H9 (cell line): ENCODE results near the gene SIM1. TPM values are rescaled to one million over a fixed set of nuclear protein-coding genes. Genes with fewer than 3 reads are reported as not detected.

Experiments used
- DNase-seq: peaks from one replicate; pipeline ENCODE4 v3.0.0-alpha.2; 2017
- H2AFZ ChIP-seq: one replicate; pipeline ENCODE4 v1.6.1; 2013; ENCODE audit warnings: mild to moderate bottlenecking, low read length, control low read depth, moderate library complexity
- H2AK5ac ChIP-seq: 2 replicates; pipeline ENCODE4 v1.6.1; 2013; ENCODE audit warnings: low read length, control low read depth, mixed read lengths; ENCODE audit not compliant: insufficient read length
- H2BK120ac ChIP-seq: one replicate; pipeline ENCODE4 v1.6.1; 2013; ENCODE audit warnings: low read depth, mild to moderate bottlenecking, low read length, control low read depth, inconsistent platforms; ENCODE audit not compliant: poor library complexity, severe bottlenecking
- H2BK12ac ChIP-seq: 2 replicates; pipeline ENCODE4 v1.6.1; 2013; ENCODE audit warnings: low read length, control low read depth, mixed read lengths, low read depth; ENCODE audit not compliant: insufficient read length
- H2BK15ac ChIP-seq: 2 replicates; pipeline ENCODE4 v1.6.1; 2013; ENCODE audit warnings: low read depth, low read length, control low read depth
- H2BK20ac ChIP-seq: one replicate; pipeline ENCODE4 v1.6.1; 2013; ENCODE audit warnings: low read depth, mild to moderate bottlenecking, low read length, control low read depth, inconsistent platforms; ENCODE audit not compliant: poor library complexity, severe bottlenecking
- H2BK5ac ChIP-seq: 2 replicates; pipeline ENCODE4 v1.6.1; 2013; ENCODE audit warnings: low read length, control low read depth, mixed read lengths; ENCODE audit not compliant: insufficient read length
- H3K14ac ChIP-seq: 2 replicates; pipeline ENCODE4 v1.6.1; 2013; ENCODE audit warnings: low read length, control low read depth; ENCODE audit not compliant: insufficient read depth
- H3K18ac ChIP-seq: 2 replicates; pipeline ENCODE4 v1.6.1; 2013; ENCODE audit warnings: low read depth, mild to moderate bottlenecking, mixed read lengths, low read length, control low read depth; ENCODE audit not compliant: insufficient read length
- H3K23ac ChIP-seq: 2 replicates; pipeline ENCODE4 v1.6.1; 2013; ENCODE audit warnings: low read length, control low read depth, mixed read lengths, low read depth; ENCODE audit not compliant: insufficient read length
- H3K23me2 ChIP-seq: 2 replicates; pipeline ENCODE4 v1.6.1; 2013; ENCODE audit warnings: low read depth, mild to moderate bottlenecking, mixed read lengths, low read length, control low read depth; ENCODE audit not compliant: insufficient read length, poor library complexity, severe bottlenecking
- H3K27ac ChIP-seq: 2 replicates; pipeline ENCODE4 v1.5.1; 2013; ENCODE audit warnings: low read length, control low read depth, mixed read lengths, low read depth; ENCODE audit not compliant: insufficient read length
- H3K27me3 ChIP-seq: 2 replicates; pipeline ENCODE4 v1.6.1; 2013; ENCODE audit warnings: low read length, control low read depth, inconsistent platforms; ENCODE audit not compliant: insufficient read depth
- H3K4ac ChIP-seq: 2 replicates; pipeline ENCODE4 v1.6.1; 2013; ENCODE audit warnings: low read depth, mild to moderate bottlenecking, control low read depth, inconsistent platforms, low read length, moderate library complexity
- H3K4me1 ChIP-seq: 2 replicates; pipeline ENCODE4 v1.6.1; 2013; ENCODE audit warnings: low read length, control low read depth, inconsistent platforms; ENCODE audit not compliant: insufficient read depth
- H3K4me2 ChIP-seq: 2 replicates; pipeline ENCODE4 v1.6.1; 2013; ENCODE audit warnings: low read length, control low read depth, mixed read lengths; ENCODE audit not compliant: insufficient read length, insufficient read depth
- H3K56ac ChIP-seq: 2 replicates; pipeline ENCODE4 v1.6.1; 2013; ENCODE audit warnings: low read depth, mild to moderate bottlenecking, mixed read lengths, low read length, control low read depth; ENCODE audit not compliant: insufficient read length
- H3K79me1 ChIP-seq: 2 replicates; pipeline ENCODE4 v1.6.1; 2013; ENCODE audit warnings: low read depth, mild to moderate bottlenecking, moderate library complexity, low read length, control low read depth, inconsistent platforms; ENCODE audit not compliant: insufficient read depth, poor library complexity, severe bottlenecking
- H3K79me2 ChIP-seq: 2 replicates; pipeline ENCODE4 v1.6.1; 2013; ENCODE audit warnings: low read length, control low read depth, inconsistent platforms; ENCODE audit not compliant: insufficient read depth
- H3K9ac ChIP-seq: 2 replicates; pipeline ENCODE4 v1.6.1; 2013; ENCODE audit warnings: low read length, control low read depth, mixed read lengths; ENCODE audit not compliant: insufficient read length; ENCODE audit errors: extremely low read depth
- H3K9me3 ChIP-seq: one replicate; pipeline ENCODE4 v1.6.1; 2013; ENCODE audit warnings: low read depth, low read length, inconsistent platforms; ENCODE audit not compliant: control insufficient read depth
- H3T11ph ChIP-seq: one replicate; pipeline ENCODE4 v1.6.1; 2013; ENCODE audit warnings: mild to moderate bottlenecking, low read length, control low read depth, inconsistent platforms
- H4K20me1 ChIP-seq: one replicate; pipeline ENCODE4 v1.6.1; 2013; ENCODE audit not compliant: control insufficient read depth, insufficient read length, insufficient read depth
- H4K5ac ChIP-seq: 2 replicates; pipeline ENCODE4 v1.6.1; 2013; ENCODE audit warnings: low read depth, mild to moderate bottlenecking, mixed read lengths, low read length, control low read depth; ENCODE audit not compliant: insufficient read length
- H4K8ac ChIP-seq: replicated peaks from 2 replicates; pipeline ENCODE4 v1.6.1; 2013; ENCODE audit warnings: low read length, control low read depth, mixed read lengths, low read depth; ENCODE audit not compliant: insufficient read length
- H4K91ac ChIP-seq: 2 replicates; pipeline ENCODE4 v1.6.1; 2013; ENCODE audit warnings: low read depth, mild to moderate bottlenecking, moderate library complexity, mixed read lengths, low read length, control low read depth; ENCODE audit not compliant: insufficient read length
- H3K27ac Mint-ChIP-seq, 3 experiments: 2 replicates in 2 of 3; 3 replicates in 1 of 3; pipeline ENCODE4 v1.8.0; 2020 to 2021; ENCODE audit warnings: mixed read lengths in 3 of 3, mild to moderate bottlenecking in 1 of 3, moderate library complexity in 1 of 3
- H3K27me3 Mint-ChIP-seq: 2 replicates; pipeline ENCODE4 v1.8.0; 2021; ENCODE audit warnings: low read depth, mild to moderate bottlenecking, moderate library complexity, mixed read lengths
- H3K36me3 Mint-ChIP-seq, 3 experiments: 2 replicates in 2 of 3; 3 replicates in 1 of 3; pipeline ENCODE4 v1.8.0; 2020 to 2021; ENCODE audit warnings: low read depth in 3 of 3, mixed read lengths in 3 of 3; ENCODE audit not compliant: insufficient read depth in 1 of 3
- H3K4me1 Mint-ChIP-seq, 2 experiments: 2 replicates each; pipeline ENCODE4 v1.8.0; 2020; ENCODE audit warnings: mixed read lengths in 2 of 2
- H3K4me3 Mint-ChIP-seq, 2 experiments: 2 replicates in 1 of 2; 3 replicates in 1 of 2; pipeline ENCODE4 v1.8.0; 2020 to 2021; ENCODE audit warnings: mild to moderate bottlenecking in 2 of 2, mixed read lengths in 2 of 2, moderate library complexity in 1 of 2
- H3K9me3 Mint-ChIP-seq, 2 experiments: 2 replicates in 1 of 2; 3 replicates in 1 of 2; pipeline ENCODE4 v1.8.0; 2020; ENCODE audit warnings: mild to moderate bottlenecking in 2 of 2, mixed read lengths in 2 of 2, moderate library complexity in 1 of 2
- CTCF ChIP-seq: fragments of 200-600 bp; sonication (generic); conservative IDR thresholded peaks from 3 replicates; pipeline ENCODE4 v1.8.0; 2021; ENCODE audit warnings: antibody characterized with exemption, mild to moderate bottlenecking
- WGBS: extraction: QIAGEN DNeasy Blood & Tissue Kit; methylation state at CpG from one replicate; pipeline ENCODE4 v1.1.7; 2013; ENCODE audit warnings: missing lambda C conversion rate, low lambda C conversion rate, mixed read lengths; ENCODE audit not compliant: insufficient read length; ENCODE audit errors: extremely low coverage; 5-methylcytosine and 5-hydroxymethylcytosine counted together
- total RNA-seq: library from RNA; stranded (reverse); gene quantifications from 2 replicates; pipeline ENCODE4 v1.2.1, GENCODE V29; 2021

Gene SIM1
- total RNA-seq, 1 experiment from 2014 or later: not detected

DNA sequence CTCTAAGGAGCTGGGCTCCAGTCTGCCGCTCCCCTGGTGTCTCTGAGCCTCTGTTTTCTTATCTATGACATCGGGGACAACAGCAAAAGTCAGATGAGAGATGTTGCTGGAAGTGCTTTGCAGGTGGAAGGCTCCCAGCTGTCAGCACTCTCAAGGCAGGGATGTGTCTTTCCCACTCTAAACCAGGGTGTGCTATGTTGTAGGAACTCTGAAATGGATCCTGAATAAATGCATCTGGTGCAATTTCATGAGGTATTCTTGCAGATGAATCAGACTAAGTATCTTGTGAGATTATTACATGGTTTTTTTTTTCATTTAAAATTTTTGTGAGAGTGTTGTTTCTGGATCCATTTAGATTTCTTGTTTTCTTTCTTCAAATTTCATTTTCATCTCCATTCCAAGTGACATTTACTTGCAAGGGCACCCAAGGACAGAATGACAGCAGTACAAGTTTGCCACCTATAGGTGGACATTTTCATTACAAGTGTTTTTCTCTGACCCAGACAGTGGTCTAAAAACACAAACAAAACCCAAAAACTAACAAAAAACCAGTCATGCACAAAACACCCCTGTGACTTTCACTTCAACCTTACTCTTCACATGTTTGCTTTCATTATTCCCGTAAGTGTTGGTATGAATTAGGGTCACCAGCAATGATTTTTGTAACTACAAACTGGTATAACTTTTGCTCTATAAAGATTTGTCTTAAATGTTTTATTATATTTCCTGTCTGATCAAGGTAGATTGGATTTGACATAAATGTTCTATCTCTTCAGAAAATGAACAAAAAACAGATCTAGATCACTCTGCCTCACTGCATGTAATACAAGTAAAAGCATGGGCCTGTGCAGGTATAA lies 14.7 kb upstream of the SIM1 start:
- no peak overlapping the region for H3K4me3 Mint-ChIP-seq
- no peak overlapping the region for H3K23ac ChIP-seq
- H3K36me3 Mint-ChIP-seq: no peaks in the 10 kb centered on the region
- no peak overlapping the region for H3K9ac ChIP-seq
- no peak overlapping the region for H3T11ph ChIP-seq
- no peak overlapping the region for H3K14ac ChIP-seq
- H3K27me3 ChIP-seq: no peaks in the 10 kb centered on the region
- H2BK120ac ChIP-seq: no peak overlapping the region
- TF ChIP-seq CTCF: peak; percentile 86
- H3K4ac ChIP-seq: no peak overlapping the region
- no peak overlapping the region for H3K27ac Mint-ChIP-seq
- H3K9me3 Mint-ChIP-seq: no peaks in the 10 kb centered on the region
- H4K20me1 ChIP-seq: no peaks in the 10 kb centered on the region
- no peaks in the 10 kb centered on the region for H3K4me1 ChIP-seq
- no peak overlapping the region for H2BK5ac ChIP-seq
- no peak overlapping the region for H4K5ac ChIP-seq
- H3K18ac ChIP-seq: no peak overlapping the region
- no peaks in the 10 kb centered on the region for H3K79me1 ChIP-seq
- no peak overlapping the region for H2AK5ac ChIP-seq
- no peak overlapping the region for H2BK12ac ChIP-seq
- H2AFZ ChIP-seq: no peak overlapping the region
- H2BK20ac ChIP-seq: no peak overlapping the region
- no peak overlapping the region for H3K56ac ChIP-seq
- no peaks in the 10 kb centered on the region for H3K23me2 ChIP-seq
- no peak overlapping the region for H3K4me2 ChIP-seq
- no CpG with 5 or more reads among the region's 3 CpGs for WGBS
- peaks cover 10% of the 10 kb centered on the region for H3K27me3 Mint-ChIP-seq
- no peak overlapping the region for H2BK15ac ChIP-seq
- H3K9me3 ChIP-seq: no peaks in the 10 kb centered on the region
- H4K91ac ChIP-seq: no peak overlapping the region
- DNase-seq: no peak
- no peaks in the 10 kb centered on the region for H3K4me1 Mint-ChIP-seq
- no peak overlapping the region for H4K8ac ChIP-seq
- no peaks in the 10 kb centered on the region for H3K79me2 ChIP-seq
- no peak overlapping the region for H3K27ac ChIP-seq
